Naive B cell (primary cell): Measurements from ENCODE around the gene TEX9. TPM values are rescaled to one million over a fixed set of nuclear protein-coding genes. Genes with fewer than 3 reads are reported as not detected.

Source experiments
- ATAC-seq, 2 donors: fragments of 150-1000 bp; cut with Tn5 transposase; 2 replicates each; pipeline ENCODE4 v1.10.0; 2021; ENCODE audit warnings: low read depth in 2 of 2, mild to moderate bottlenecking in 2 of 2, moderate library complexity in 2 of 2
- DNase-seq: peaks from one replicate; pipeline ENCODE4 v3.0.0; 2022
- H3K27ac Mint-ChIP-seq, 6 donors: one replicate each; pipeline ENCODE4 v1.8.0; 2020 to 2022; ENCODE audit warnings: mild to moderate bottlenecking in 6 of 6, mixed read lengths in 6 of 6, moderate library complexity in 5 of 6, inconsistent platforms in 2 of 6
- H3K27me3 Mint-ChIP-seq, 3 donors: one replicate each; pipeline ENCODE4 v1.8.0; 2021 to 2022; ENCODE audit warnings: mixed read lengths in 3 of 3, mild to moderate bottlenecking in 1 of 3
- H3K36me3 Mint-ChIP-seq, 2 donors: one replicate each; pipeline ENCODE4 v1.8.0; 2020 to 2022; ENCODE audit warnings: mixed read lengths in 2 of 2, inconsistent platforms in 1 of 2, mild to moderate bottlenecking in 1 of 2
- H3K4me1 Mint-ChIP-seq, 3 donors: one replicate each; pipeline ENCODE4 v1.8.0; 2020 to 2022; ENCODE audit warnings: mixed read lengths in 3 of 3, inconsistent platforms in 1 of 3, mild to moderate bottlenecking in 1 of 3, moderate library complexity in 1 of 3
- H3K4me3 Mint-ChIP-seq, 8 donors: one replicate each; pipeline ENCODE4 v1.8.0; 2020 to 2022; ENCODE audit warnings: mild to moderate bottlenecking in 8 of 8, mixed read lengths in 8 of 8, moderate library complexity in 8 of 8, inconsistent platforms in 2 of 8
- H3K9me3 Mint-ChIP-seq, 7 donors: one replicate each; pipeline ENCODE4 v1.8.0; 2020 to 2022; ENCODE audit warnings: mixed read lengths in 7 of 7, mild to moderate bottlenecking in 5 of 7, inconsistent platforms in 2 of 7, moderate library complexity in 1 of 7
- polyA plus RNA-seq, 6 donors: library from polyadenylated mRNA; unstranded; fragments of 300-500 nt; fragmentation: Illumina TruSeq; gene quantifications; one replicate each; pipeline ENCODE4 v1.2.3, GENCODE V29; 2021; ENCODE audit warnings: low read depth in 6 of 6

The TEX9 gene
- polyA plus RNA-seq, 6 donors from 2014 or later, result 0.48 to 1.5 (median 0.55) TPM; not detected in 1

DNA sequence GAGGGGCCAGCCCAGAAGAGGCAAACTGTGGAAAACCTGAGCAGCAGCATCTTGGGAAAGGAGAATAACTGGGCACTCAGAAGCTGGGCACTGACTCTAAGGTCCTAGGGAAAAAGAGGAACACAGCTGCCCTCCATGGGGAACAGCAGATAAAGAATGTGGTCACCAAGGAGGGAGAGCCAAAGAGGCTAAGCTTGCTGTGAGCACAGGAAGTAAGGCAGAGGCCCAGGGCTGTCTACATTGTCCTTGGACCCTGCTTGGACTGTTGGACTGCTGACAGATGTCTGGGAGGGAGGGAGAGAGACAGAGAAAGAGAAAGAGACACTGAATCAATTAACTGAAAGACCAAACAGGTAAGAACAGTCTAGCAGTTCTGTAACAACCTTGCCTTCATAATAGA lies 104.3 kb downstream of the TEX9 start:
- Mint-ChIP-seq H3K36me3 (no peaks in the 10 kb centered on the region), H3K9me3 (no peaks in the 10 kb centered on the region), H3K27ac (peak overlapping the region in 1 of 6 donors; percentile 69), H3K4me3 (no peak overlapping the region), H3K27me3 (no peaks in the 10 kb centered on the region), H3K4me1 (peaks cover 13 to 18% (median 16%) of the 10 kb centered on the region in 3 donors)
- ATAC-seq, result no peak
- DNase-seq, result no peak

- H3K4me1 Mint-ChIP-seq, result peaks cover 9 to 10% (median 9%) of the 10 kb centered on the region in 3 donors
- H3K36me3 Mint-ChIP-seq, result no peaks in the 10 kb centered on the region
- no peak overlapping the region for H3K4me3 Mint-ChIP-seq
- ATAC-seq (peak in 1 of 2 donors; percentile 43), DNase-seq (no peak)
- H3K27me3 Mint-ChIP-seq, result no peaks in the 10 kb centered on the region
- no peak overlapping the region for H3K27ac Mint-ChIP-seq
- H3K9me3 Mint-ChIP-seq, result peaks cover 0 to 1% (median 0%) of the 10 kb centered on the region in 7 donors
Measured at GRCh38 chr15:56471440-56472069, 106.3 kb downstream of the TEX9 start.

DNA sequence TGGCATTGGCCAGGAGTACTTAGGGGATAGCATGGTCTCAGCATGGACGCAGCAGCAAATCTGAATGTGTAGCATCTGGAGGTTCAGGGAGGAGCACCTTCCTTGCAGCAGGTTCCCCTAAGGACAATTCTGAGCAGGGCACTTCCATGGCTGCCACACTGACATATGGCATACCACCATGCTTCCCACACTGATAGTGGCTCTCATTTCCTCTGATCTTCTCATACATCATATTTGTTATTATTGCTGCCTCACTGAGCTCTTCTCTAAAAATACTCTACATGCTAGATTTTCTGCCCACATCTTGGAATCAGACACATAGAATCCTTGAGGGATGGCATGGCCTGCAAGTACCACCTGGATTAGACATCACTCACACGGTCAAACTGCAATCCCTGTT lies 107.1 kb downstream of the TEX9 start:
- Mint-ChIP-seq H3K4me1 (peaks cover 9 to 10% (median 9%) of the 10 kb centered on the region in 3 donors), H3K4me3 (no peak overlapping the region), H3K27ac (no peak overlapping the region), H3K36me3 (no peaks in the 10 kb centered on the region), H3K27me3 (no peaks in the 10 kb centered on the region), H3K9me3 (peaks cover 0 to 2% (median 0%) of the 10 kb centered on the region in 7 donors)
- DNase-seq, result no peak
- no peak for ATAC-seq

DNA sequence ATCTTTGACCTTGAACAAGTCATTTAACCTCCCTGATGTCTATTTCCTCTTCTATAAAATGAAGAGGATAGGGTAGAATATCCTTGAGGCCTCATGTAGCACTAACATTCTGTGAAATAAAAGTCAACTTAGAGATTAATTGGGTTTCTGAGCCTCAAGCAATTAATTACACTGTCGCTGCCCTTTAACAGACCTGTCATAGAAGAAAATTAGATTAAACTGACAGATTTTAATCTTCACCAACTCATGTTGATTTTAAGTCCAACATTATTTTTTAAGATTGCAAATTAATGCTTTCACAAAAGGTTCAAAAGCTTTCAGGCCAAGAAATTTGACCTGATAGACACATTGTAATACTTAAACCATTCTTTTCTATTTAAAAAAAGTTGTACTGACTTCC lies 107.8 kb downstream of the TEX9 start:
- no peaks in the 10 kb centered on the region for H3K27me3 Mint-ChIP-seq
- no peak overlapping the region for H3K4me3 Mint-ChIP-seq
- peaks cover 7 to 9% (median 8%) of the 10 kb centered on the region in 3 donors for H3K4me1 Mint-ChIP-seq
- no peak overlapping the region for H3K27ac Mint-ChIP-seq
- no peak for DNase-seq
- peaks cover 0 to 2% (median 0%) of the 10 kb centered on the region in 7 donors for H3K9me3 Mint-ChIP-seq
- H3K36me3 Mint-ChIP-seq, result no peaks in the 10 kb centered on the region
- no peak for ATAC-seq

DNA sequence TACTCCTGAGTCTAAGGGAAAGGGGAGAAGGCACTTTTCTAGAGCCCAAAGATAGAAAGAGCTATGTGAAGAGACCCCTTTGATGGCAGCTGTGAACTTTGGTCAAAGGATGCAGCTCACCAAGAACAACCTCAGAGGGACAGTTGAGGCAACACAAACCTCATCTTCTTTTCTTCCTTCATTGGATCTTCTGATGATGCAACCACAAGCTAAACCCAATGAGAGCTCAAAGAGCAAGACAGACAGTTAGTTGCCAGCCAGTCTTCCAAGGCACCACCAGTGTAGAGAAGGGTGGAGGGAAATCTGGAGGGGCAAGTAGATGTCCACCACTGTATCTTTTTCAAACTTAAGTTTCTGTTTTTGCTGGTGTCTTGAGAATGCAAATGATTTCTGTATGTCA lies 110.1 kb downstream of the TEX9 start:
- Mint-ChIP-seq H3K27me3 (peaks cover 0 to 9% (median 5%) of the 10 kb centered on the region in 3 donors), H3K36me3 (peaks cover 0 to 6% of the 10 kb centered on the region in 2 donors), H3K4me3 (no peak overlapping the region), H3K4me1 (no peaks in the 10 kb centered on the region), H3K27ac (no peak overlapping the region), H3K9me3 (peaks cover 3 to 15% (median 7%) of the 10 kb centered on the region in 7 donors)
- DNase-seq (no peak), ATAC-seq (no peak)

Other genes with a start within 250 kb of the TEX9 start
- gene RFX7, start 121.5 kb upstream of the TEX9 start, polyA plus RNA-seq, result 1 to 10 TPM; 1.4 to 5.4 (median 3.8) TPM
- gene MNS1, start 99.7 kb downstream of the TEX9 start, polyA plus RNA-seq, result 1 to 10 TPM in 1 of 6 donors, under 1 TPM in 3, not detected in 2; 0.15 to 1.9 (median 0.80) TPM